Activated CD8-positive, alpha-beta memory T cell treated with anti-CD3 and anti-CD28 coated beads, Interleukin-2, amount 50 U/mL, for 1 hour (primary cell): Measurements from ENCODE around the gene AUP1.

Experiments used
- DNase-seq: peaks from one replicate; pipeline ENCODE4 v3.0.0-alpha.2; 2020; ENCODE audit errors: extremely low read depth

AUP1 gene

DNA sequence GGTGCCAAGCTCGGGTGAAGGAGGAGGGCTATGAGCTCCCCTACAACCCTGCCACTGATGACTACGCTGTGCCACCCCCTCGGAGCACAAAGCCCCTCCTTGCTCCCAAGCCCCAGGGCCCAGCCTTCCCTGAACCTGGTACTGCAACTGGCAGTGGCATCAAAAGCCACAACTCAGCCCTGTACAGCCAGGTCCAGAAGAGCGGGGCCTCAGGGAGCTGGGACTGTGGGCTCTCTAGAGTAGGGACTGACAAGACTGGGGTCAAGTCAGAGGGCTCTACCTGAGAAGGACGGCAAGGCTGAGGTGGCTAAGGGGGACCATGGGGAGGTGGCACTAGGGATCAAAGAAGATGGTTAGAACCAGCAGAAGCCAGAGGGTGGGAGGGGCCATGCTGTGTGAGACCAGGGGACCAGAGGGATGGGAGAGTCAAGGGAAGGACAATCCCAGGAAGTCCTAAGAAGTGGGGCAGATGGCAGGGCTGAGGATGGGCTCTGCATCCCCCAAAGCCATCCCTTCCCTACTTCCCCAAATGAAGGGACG, 27.4 kb upstream of the AUP1 start:
- DNase-seq, result no peak

DNA sequence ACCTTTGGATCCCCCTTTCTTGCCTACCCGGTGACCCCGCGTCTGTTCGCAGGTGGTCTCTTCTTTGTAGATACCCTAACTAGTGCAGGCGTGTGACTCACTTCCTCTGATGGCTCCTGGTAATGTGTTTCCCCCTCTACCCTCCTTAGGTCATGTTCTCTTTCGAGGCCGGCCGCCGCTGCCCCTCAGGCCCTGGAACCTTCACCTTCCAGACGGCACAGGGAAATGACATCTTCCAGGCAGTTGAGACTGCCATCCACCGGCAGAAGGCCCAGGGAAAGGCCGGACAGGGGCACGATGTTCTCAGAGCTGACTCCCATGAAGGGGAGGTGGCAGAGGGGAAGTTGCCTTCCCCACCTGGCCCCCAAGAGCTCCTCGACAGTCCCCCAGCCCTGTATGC, 26.7 kb upstream of the AUP1 start:
- DNase-seq, result no peak

DNA sequence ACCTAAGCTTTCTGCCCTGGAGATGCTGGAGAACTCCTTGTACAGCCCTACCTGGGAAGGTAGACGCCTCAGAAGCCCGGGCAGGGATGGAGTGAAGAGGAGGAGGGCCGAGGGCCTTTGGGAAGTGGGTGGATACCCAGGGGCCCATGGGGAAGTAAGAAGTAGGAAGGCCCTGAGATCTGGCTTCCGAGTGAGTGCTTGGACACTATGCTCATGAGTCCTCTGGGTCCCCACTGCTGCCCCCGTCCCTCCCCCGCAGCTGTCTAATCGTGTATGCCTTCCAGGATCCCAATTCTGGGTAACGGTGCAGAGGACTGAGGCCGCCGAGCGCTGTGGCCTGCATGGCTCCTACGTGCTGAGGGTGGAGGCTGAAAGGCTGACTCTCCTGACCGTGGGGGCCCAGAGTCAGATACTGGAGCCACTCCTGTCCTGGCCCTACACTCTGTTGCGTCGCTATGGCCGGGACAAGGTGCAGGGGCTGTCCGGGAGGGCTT, 26.2 kb upstream of the AUP1 start:
- DNase-seq, result no peak

GRCh38 chr2:74554820-74555531, 25.5 kb upstream of the AUP1 start:
- DNase-seq, result no peak

GRCh38 chr2:74553892-74554819, 24.6 kb upstream of the AUP1 start, which contains the start of the genes DOK1 and LOXL3:
Gene DOK1, plus strand, starts transcription at chr2:74554720. Its CDS starts 35 bp downstream, at chr2:74554755.
Gene LOXL3, minus strand, starts transcription at chr2:74553942. Its CDS starts 1,308 bp downstream, at chr2:74552634.
- DNase-seq, result peak; percentile 47

GRCh38 chr2:74552914-74553811, 23.7 kb upstream of the AUP1 start:
- no peak for DNase-seq

DNA sequence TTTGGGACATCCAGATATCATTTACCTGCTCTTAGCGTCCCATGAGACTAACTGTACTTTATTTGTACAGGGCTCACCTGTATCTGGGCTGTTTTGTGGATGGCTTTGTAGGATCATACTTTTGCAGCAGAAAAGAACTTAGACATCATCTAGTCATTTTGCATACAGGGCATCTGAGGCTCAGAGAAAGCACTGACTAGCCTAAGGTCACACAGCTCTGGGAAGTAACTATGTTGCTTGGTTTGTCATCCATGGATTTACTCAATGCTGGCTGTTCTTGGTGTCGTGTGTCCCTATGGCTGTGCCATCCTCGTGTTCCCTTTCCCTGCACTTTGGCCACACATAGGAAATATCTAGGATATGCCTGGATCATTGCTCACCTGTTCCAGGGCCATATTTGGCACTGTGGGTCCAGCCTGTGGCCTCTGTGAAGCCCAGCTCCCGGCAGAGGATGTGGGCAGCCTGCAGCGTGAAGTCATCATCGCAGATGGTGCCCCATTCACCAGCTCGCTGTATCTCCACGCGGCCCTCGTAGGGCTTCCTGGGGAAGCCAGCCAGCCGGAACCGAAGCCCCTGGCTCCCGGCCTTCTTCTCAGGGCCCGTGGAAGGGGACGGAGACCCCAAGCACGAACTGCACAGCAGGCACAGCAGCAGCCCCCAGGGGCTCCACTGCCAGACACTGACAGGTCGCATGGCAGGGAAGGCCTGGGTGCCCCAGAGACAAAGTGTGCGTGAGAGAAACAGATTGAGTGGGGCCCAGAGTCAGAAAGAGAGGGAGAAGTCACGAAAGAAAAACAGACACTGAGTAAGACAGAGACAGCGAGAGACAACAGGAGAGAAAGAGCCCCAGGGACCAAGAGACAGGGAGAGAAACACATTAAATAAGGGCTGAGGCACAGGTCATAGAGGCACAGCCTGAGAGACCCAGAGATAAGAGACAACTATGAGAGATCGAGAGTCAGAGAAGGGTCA, 22.7 kb upstream of the AUP1 start:
- DNase-seq, result no peak

DNA sequence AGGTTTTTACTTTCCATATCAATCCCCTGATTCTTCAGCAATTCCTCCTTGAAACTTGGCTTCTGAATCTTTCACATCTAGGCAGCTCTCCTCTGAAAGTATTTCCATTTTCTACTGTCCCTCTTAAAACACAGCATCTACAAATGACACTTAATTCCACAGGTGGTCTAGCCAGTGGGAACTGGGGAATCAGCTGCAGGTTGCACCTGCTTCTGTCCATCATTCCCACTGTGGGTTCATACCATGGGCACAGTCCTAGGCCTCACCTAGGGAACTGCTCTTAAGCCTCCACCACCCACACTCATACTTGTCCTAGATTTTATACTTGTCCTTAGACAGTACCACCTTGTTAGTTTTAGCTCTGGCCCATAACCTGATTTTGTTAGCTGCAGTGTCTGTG, 22.0 kb upstream of the AUP1 start:
- no peak for DNase-seq

DNA sequence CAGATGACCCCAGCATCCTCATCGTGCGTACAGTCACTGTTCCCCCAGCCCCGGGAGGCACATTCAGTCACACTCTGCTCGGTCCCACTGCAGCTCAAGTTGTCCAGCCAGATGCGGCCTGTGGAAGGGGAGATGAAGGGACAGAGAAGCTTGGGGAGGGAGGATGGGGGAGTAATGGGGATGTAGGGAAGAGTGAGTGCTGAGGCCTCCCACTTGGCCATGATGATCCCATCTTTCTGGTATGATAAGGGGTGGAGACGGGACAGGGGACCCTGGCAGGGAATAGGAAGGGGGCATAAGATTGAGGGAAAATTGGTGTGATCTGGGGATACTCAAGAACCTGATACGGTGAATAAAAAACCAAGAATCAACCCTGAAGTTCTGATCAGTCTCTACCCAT, 20.7 kb upstream of the AUP1 start:
- no peak for DNase-seq

GRCh38 chr2:74548900-74549826, 19.7 kb upstream of the AUP1 start:
- no peak for DNase-seq

DNA sequence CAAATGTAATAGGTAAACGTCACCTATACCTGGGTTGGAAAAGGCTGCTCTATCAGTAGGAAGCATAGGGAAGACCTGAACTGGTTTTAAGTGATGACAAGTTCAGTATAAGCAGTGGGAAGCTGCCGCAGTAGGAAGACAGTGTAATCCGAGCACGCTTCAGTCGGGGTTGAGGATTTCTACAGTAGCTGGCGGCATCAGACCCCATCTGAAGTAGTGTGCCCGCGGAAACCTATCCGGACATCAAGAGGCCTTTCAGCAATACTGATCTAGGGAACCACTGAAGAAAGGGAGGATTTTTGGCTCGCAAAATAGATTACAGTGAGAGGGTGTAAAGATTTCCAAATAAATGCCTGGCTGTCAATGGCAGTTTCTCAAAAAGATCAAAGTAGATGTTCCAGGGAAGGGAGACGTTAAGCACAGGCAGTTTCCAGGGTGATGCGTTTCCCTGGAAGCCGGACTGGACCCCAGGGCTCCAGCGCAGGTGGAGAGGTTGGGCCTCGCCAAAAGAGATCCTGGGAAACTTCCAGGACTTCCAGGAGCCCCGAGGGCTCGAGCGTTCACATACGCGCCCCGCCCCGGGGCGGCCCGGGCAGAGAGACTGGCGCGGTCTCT, 18.9 kb upstream of the AUP1 start:
- DNase-seq, result no peak

DNA sequence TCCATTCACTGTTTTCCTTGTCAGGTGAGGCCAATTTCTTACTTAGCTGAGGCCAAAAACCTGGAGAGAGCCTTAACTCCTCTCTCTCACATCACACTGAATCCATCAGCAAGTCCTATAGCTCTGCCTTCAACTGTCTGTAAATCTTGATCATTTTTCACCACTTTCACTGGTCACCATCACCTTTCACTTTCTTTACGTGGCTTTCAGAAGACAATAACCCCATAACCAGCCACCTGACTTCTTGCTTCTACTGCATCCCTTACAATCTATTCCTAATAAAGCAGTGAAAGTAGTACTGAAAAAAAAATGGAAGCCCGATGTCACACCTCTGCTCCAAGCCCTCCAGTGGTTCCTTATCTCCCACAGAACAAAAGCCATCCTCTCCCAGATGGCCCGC, 16.5 kb upstream of the AUP1 start:
- no peak for DNase-seq

DNA sequence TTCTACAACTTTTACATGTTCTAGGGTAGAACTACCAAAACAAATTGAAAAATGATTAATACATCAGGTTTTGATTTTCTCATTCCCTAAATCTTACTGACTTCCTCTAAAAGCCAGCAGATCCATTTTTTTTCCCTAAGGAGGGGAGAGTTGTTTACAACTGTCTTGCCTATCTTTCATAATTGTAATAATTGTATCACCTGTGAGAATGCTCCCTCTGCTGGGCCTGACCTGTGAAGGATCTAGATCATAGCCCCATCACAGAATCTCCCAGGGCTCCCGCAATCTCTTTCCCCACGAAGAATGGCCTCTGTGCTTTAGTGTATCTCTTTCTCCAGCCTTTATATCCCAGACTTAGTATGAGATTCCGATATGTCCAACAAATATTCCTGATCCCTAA, 15.1 kb upstream of the AUP1 start:
- DNase-seq, result no peak

- no peak for DNase-seq
Observed at GRCh38 chr2:74542978-74543377, 13.5 kb upstream of the AUP1 start.

GRCh38 chr2:74540291-74540690, 10.8 kb upstream of the AUP1 start:
- no peak for DNase-seq

GRCh38 chr2:74538881-74539339, 9.4 kb upstream of the AUP1 start:
- no peak for DNase-seq

DNA sequence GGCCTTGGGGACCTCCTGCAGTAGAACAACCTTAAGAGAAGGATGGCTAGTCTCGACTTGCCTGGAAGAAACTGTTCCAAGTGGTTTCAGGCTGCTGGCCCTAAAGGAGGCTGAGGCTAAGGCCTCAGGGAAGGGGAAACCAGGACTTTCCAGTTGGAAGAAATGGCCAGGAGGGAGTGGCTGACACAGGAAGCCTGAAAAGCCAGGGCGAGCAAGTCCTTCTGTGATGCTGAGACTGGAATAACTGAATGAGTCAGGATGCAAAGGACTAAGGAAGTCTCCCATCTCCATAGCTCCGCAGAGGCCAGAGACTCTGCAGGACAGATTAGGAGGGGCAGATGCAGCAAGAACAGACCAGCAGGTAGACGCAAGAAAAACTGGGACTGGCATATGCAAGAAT, 7.6 kb upstream of the AUP1 start:
- DNase-seq, result no peak

GRCh38 chr2:74536166-74536950, 6.9 kb upstream of the AUP1 start:
- no peak for DNase-seq
